ENCODE results near the gene ARHGEF18. TPM values are rescaled to one million over a fixed set of nuclear protein-coding genes. Genes with fewer than 3 reads are reported as not detected.
"Not testable (repeated sequence)": the region's sequence is repeated elsewhere in the genome, so short reads cannot be mapped to it uniquely, and the experiment has no call there.

ARHGEF18 gene
- polyA plus RNA-seq, 10 donors = 10.6 to 17.8 (median 14.1) TPM

GRCh38 chr19:7346997-7347396 is 1.7 kb upstream of the ARHGEF18 start:
- not testable (repeated sequence) for DNase-seq

GRCh38 chr19:7349231-7349591 is 474 bp downstream of the ARHGEF18 start:
- no peak for DNase-seq

- no peak for DNase-seq
These were observed 1.4 kb downstream of the ARHGEF18 start for GRCh38 chr19:7349961-7350711.

- no peak for DNase-seq
These were observed 3.1 kb downstream of the ARHGEF18 start for GRCh38 chr19:7351861-7352260.

GRCh38 chr19:7355151-7355820 is 6.5 kb downstream of the ARHGEF18 start:
- no peak for DNase-seq

GRCh38 chr19:7355871-7356270 is 7.1 kb downstream of the ARHGEF18 start:
- DNase-seq = no peak

- no peak for DNase-seq
These were observed 8.3 kb downstream of the ARHGEF18 start for GRCh38 chr19:7356899-7357627.

- no peak for DNase-seq
These were observed 9.4 kb downstream of the ARHGEF18 start for GRCh38 chr19:7358102-7358597.

- DNase-seq = no peak
These were observed 11.8 kb downstream of the ARHGEF18 start for GRCh38 chr19:7360393-7360984.

- no peak for DNase-seq
These were observed 14.5 kb downstream of the ARHGEF18 start for GRCh38 chr19:7363225-7363624.

GRCh38 chr19:7366701-7367420 is 18.1 kb downstream of the ARHGEF18 start:
- DNase-seq = peak in 1 of 3 donors; percentile 13

GRCh38 chr19:7368456-7368855 is 19.7 kb downstream of the ARHGEF18 start:
- peak in 1 of 3 donors; percentile 17 for DNase-seq

- DNase-seq = not testable (repeated sequence)
These were observed 20.1 kb downstream of the ARHGEF18 start for GRCh38 chr19:7368866-7369265.

GRCh38 chr19:7370546-7370945 is 21.8 kb downstream of the ARHGEF18 start:
- DNase-seq = no peak

- no peak for DNase-seq
These were observed 22.3 kb downstream of the ARHGEF18 start for GRCh38 chr19:7371001-7371400.

- no peak for DNase-seq
These were observed 24.1 kb downstream of the ARHGEF18 start for GRCh38 chr19:7372810-7373209.

GRCh38 chr19:7373862-7374261 is 25.1 kb downstream of the ARHGEF18 start:
- no peak for DNase-seq

GRCh38 chr19:7376151-7376852 is 27.6 kb downstream of the ARHGEF18 start:
- no peak for DNase-seq

GRCh38 chr19:7377196-7377595 is 28.5 kb downstream of the ARHGEF18 start:
- no peak for DNase-seq

- DNase-seq = no peak
These were observed 32.3 kb downstream of the ARHGEF18 start for GRCh38 chr19:7381073-7381390.

GRCh38 chr19:7382694-7383093 is 34.0 kb downstream of the ARHGEF18 start:
- no peak for DNase-seq

All from muscle of back (tissue), 11 donors.